BE2C (cell line): ENCODE data around the gene ATRN.

Experiments used
- DNase-seq: peaks from one replicate; pipeline ENCODE4 v3.0.0-alpha.2; 2020
- H3K27me3 ChIP-seq: fragments of 250-450 bp; sonication (Bioruptor Pico); 2 replicates; pipeline ENCODE4 v1.5.1; 2020; ENCODE audit warnings: mild to moderate bottlenecking
- H3K36me3 ChIP-seq: fragments of 250-450 bp; sonication (Bioruptor Pico); 2 replicates; pipeline ENCODE4 v1.5.1; 2020; ENCODE audit warnings: mild to moderate bottlenecking
- H3K4me1 ChIP-seq: fragments of 250-450 bp; sonication (Bioruptor Pico); 2 replicates; pipeline ENCODE4 v1.5.1; 2020
- H3K4me3 ChIP-seq: 2 replicates; pipeline ENCODE4 v1.5.1; 2011; ENCODE audit warnings: low read depth, low read length
- H3K9me3 ChIP-seq: fragments of 250-450 bp; sonication (Bioruptor Pico); 2 replicates; pipeline ENCODE4 v1.5.1; 2020
- CTCF ChIP-seq: IDR thresholded peaks from 2 replicates; pipeline ENCODE4 v1.5.1; 2012; ENCODE audit warnings: mild to moderate bottlenecking, low read depth, low read length

Gene ATRN

GRCh38 chr20:3652676-3653596 is 182.1 kb downstream of the ATRN start:
- Histone ChIP-seq H3K4me3 (no peak overlapping the region), H3K9me3 (no peaks in the 10 kb centered on the region), H3K36me3 (no peaks in the 10 kb centered on the region), H3K4me1 (peaks cover 8% of the 10 kb centered on the region; the same call in 1 of the 2 replicates), H3K27me3 (no peaks in the 10 kb centered on the region)
- no peak for TF ChIP-seq CTCF
- DNase-seq: no peak

DNA sequence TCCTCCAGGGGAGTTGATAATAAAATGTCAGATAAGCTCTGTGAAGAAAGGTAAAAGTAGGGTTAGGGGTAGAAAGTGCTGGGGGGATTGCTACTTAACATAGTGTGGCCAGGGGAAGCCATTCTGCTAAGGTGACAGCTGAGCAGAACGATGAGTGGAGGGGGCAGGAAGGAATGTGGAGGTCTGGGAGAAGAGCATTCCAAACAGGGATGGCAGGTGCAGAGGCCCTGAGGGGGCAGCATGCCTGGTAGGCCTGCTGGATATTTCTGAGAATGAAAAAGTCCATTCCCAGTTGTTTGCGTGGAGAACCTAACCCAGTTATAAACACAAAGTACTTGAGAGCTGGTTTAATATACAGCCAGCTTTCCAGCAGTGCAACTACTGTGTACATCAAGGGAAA is 183.1 kb downstream of the ATRN start:
- no peaks in the 10 kb centered on the region for H3K9me3 ChIP-seq

DNA sequence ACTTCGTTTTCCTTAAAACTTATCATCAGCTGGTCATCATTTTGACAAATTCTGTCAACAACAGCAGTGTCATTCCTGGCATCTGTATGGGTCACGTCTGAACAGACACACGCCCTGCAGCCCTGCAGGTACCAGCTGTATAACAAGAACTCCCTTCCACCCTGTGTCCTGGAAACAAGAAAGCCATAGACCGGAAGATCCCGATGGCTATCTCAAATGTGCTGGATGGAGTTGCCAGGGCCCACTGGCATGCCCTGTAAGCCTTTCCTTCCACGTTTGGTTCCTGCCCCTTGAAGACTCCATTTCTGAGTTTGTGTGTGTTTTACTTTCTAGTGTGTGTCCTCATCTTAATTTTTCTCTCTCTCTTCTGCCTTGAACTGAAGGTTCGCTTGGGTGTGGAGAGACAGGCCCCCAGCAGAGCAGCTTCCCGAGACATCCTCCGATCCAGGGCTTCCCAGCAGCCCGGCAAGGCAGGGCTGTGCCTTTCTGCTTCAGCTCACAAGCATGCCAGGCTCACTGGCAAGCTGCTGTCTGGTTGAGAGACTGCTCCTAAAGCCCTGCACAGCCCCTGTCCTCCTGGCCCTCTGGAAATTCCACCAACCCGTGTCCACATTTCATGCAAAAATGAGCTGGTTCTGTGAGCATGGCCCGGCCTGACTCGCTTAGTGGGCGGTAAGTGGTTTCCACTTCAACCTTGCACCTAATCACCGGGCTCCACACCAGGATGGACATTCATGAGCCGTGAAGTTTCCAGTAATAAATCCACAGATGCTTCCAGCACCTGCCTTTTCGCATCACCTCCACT is 183.7 kb downstream of the ATRN start:
- Histone ChIP-seq H3K4me3 (no peak overlapping the region), H3K4me1 (no peaks in the 10 kb centered on the region; the same call in 1 of the 2 replicates), H3K36me3 (no peaks in the 10 kb centered on the region), H3K9me3 (no peaks in the 10 kb centered on the region), H3K27me3 (no peaks in the 10 kb centered on the region)
- TF ChIP-seq CTCF: no peak
- DNase-seq: peak; percentile 43

More for the DNA sequence above, 183.1 kb downstream of the ATRN start:
- H3K27me3 ChIP-seq: no peaks in the 10 kb centered on the region
- H3K4me1 ChIP-seq: peaks cover under 1% of the 10 kb centered on the region; the same call in 1 of the 2 replicates
- H3K36me3 ChIP-seq: no peaks in the 10 kb centered on the region
- no peak for DNase-seq
- TF ChIP-seq CTCF: no peak
- no peak overlapping the region for H3K4me3 ChIP-seq

- no peaks in the 10 kb centered on the region for H3K36me3 ChIP-seq
- no peak overlapping the region for H3K4me3 ChIP-seq
- H3K9me3 ChIP-seq: no peaks in the 10 kb centered on the region
- TF ChIP-seq CTCF: no peak
- no peaks in the 10 kb centered on the region; the same call in 1 of the 2 replicates for H3K4me1 ChIP-seq
- DNase-seq: no peak
- peaks cover 1% of the 10 kb centered on the region; the same call in 1 of the 2 replicates for H3K27me3 ChIP-seq
Measured at GRCh38 chr20:3655131-3655405, 184.2 kb downstream of the ATRN start.

GRCh38 chr20:3658019-3658715 is 187.3 kb downstream of the ATRN start:
- Histone ChIP-seq H3K9me3 (no peaks in the 10 kb centered on the region), H3K27me3 (peaks cover 22% of the 10 kb centered on the region), H3K36me3 (no peaks in the 10 kb centered on the region), H3K4me3 (no peak overlapping the region), H3K4me1 (no peaks in the 10 kb centered on the region; the same call in 1 of the 2 replicates)
- no peak for TF ChIP-seq CTCF
- no peak for DNase-seq
